OCI-LY7 (cell line): Measurements from ENCODE around the gene PARM1. TPM values are rescaled to one million over a fixed set of nuclear protein-coding genes. Genes with fewer than 3 reads are reported as not detected.

Source experiments
- BruUV-seq: library from RNA; stranded (reverse); fragments of 400-500 nt; replicated peaks from 2 replicates; lab custom pipeline; 2021; lab: Mats Ljungman, UMichigan
- CTCF ChIA-PET: fragments of 300-600 bp; sonication (Branson Sonifier 250); formaldehyde crosslinking; loops from one replicate; lab custom pipeline; 2022; ENCODE audit warnings: antibody characterized with exemption; ENCODE audit not compliant: unreplicated experiment; lab: Charles Lee
- POLR2A ChIA-PET: fragments of 300-600 bp; sonication (Branson Sonifier 250); formaldehyde crosslinking; loops from one replicate; lab custom pipeline; 2022; ENCODE audit warnings: antibody characterized with exemption; lab: Charles Lee
- DNase-seq: peaks from one replicate; pipeline ENCODE4 v3.0.0-alpha.2; 2015; ENCODE audit warnings: low spot score
- H2AFZ ChIP-seq: fragments of 200-600 bp; sonication (generic), shearing (Covaris generic); 2 replicates; pipeline ENCODE4 v1.6.1; 2014; ENCODE audit warnings: mild to moderate bottlenecking, antibody characterized with exemption, low read length, moderate library complexity
- H3K27ac ChIP-seq: fragments of 200-600 bp; sonication (generic); 2 replicates; pipeline ENCODE4 v1.5.1; 2014; ENCODE audit warnings: mixed run types, low read depth, mild to moderate bottlenecking, moderate library complexity, low read length, inconsistent platforms; ENCODE audit not compliant: poor library complexity, severe bottlenecking
- H3K36me3 ChIP-seq: fragments of 200-600 bp; sonication (generic); 2 replicates; pipeline ENCODE4 v1.6.1; 2014; ENCODE audit warnings: mild to moderate bottlenecking, antibody characterized with exemption, low read length, moderate library complexity, mixed read lengths; ENCODE audit not compliant: insufficient read depth
- H3K4me1 ChIP-seq: fragments of 200-600 bp; sonication (generic); 2 replicates; pipeline ENCODE4 v1.5.1; 2014; ENCODE audit warnings: mild to moderate bottlenecking, low read length; ENCODE audit not compliant: insufficient read depth, poor library complexity, severe bottlenecking
- H3K4me2 ChIP-seq: fragments of 200-600 bp; sonication (generic); 2 replicates; pipeline ENCODE4 v1.6.1; 2014; ENCODE audit warnings: mild to moderate bottlenecking, low read length
- H3K4me3 ChIP-seq: fragments of 200-600 bp; sonication (generic); 2 replicates; pipeline ENCODE4 v1.5.1; 2014; ENCODE audit warnings: mild to moderate bottlenecking, low read depth, low read length; ENCODE audit not compliant: poor library complexity, severe bottlenecking
- H3K79me2 ChIP-seq: fragments of 200-600 bp; sonication (generic); 2 replicates; pipeline ENCODE4 v1.6.1; 2016; ENCODE audit warnings: low read depth, mild to moderate bottlenecking, low read length, moderate library complexity, mixed read lengths; ENCODE audit not compliant: insufficient read depth
- H3K9me2 ChIP-seq: fragments of 200-600 bp; sonication (generic); 2 replicates; pipeline ENCODE4 v1.6.1; 2016; ENCODE audit warnings: mild to moderate bottlenecking, low read length, mixed read lengths; ENCODE audit not compliant: insufficient read depth
- H3K9me3 ChIP-seq: fragments of 200-600 bp; sonication (generic); 2 replicates; pipeline ENCODE4 v1.6.1; 2014; ENCODE audit warnings: mild to moderate bottlenecking, mixed run types, low read length, mixed read lengths
- H4K20me1 ChIP-seq: fragments of 200-600 bp; sonication (generic); 2 replicates; pipeline ENCODE4 v1.6.1; 2014; ENCODE audit warnings: mild to moderate bottlenecking, antibody characterized with exemption, low read length, moderate library complexity, mixed read lengths; ENCODE audit not compliant: insufficient read depth
- CTCF ChIP-seq: fragments of 200-600 bp; sonication (generic); conservative IDR thresholded peaks from 2 replicates; pipeline ENCODE4 v1.5.1; 2014; ENCODE audit warnings: mild to moderate bottlenecking, antibody characterized with exemption, low read length, moderate library complexity, mixed read lengths
- EZH2phosphoT487 ChIP-seq: fragments of 200-600 bp; sonication (generic); IDR thresholded peaks from 2 replicates; pipeline ENCODE4 v1.6.1; 2018; ENCODE audit warnings: low read depth, borderline replicate concordance, mild to moderate bottlenecking, mixed run types, antibody characterized with exemption, low read length, moderate library complexity, mixed read lengths
- intact Hi-C: fragments of 100-400 bp; cut with micrococcal nuclease; formaldehyde crosslinking; loops from one replicate; pipeline ENCODE4 v1.10.0; 2022; ENCODE audit not compliant: unreplicated experiment
- total RNA-seq, 2 experiments: library from RNA; depleted of rRNA in 1 of 2; stranded (reverse); fragments of >200 nt in 1 of 2; shearing (Covaris generic) in 1 of 2; gene quantifications; 2 replicates each; pipeline ENCODE4 v1.2.3, GENCODE V29; 2014 to 2022

PARM1 gene
- total RNA-seq, 2 experiments from 2014 or later = not detected

- BruUV-seq = no TSS peak
- Histone ChIP-seq H2AFZ (no peak overlapping the region), H3K4me3 (no peak overlapping the region), H3K36me3 (no peaks in the 10 kb centered on the region), H3K9me2 (no peaks in the 10 kb centered on the region), H4K20me1 (no peaks in the 10 kb centered on the region), H3K4me2 (no peak overlapping the region), H3K27ac (no peak overlapping the region), H3K9me3 (no peaks in the 10 kb centered on the region), H3K4me1 (no peaks in the 10 kb centered on the region), H3K79me2 (no peaks in the 10 kb centered on the region)
- intact Hi-C loops = no loop called here
- CTCF ChIA-PET = no interaction called here
- DNase-seq = no peak
- POLR2A ChIA-PET = interaction anchor here (0.7 kb wide), 1 partner anchor 9 kb away, joined by 3 read pairs; no protein-coding TSS in a partner anchor
- no peak for TF ChIP-seq CTCF
- TF ChIP-seq EZH2phosphoT487 = no peak
Observed at GRCh38 chr4:75054078-75054477, 121.2 kb downstream of the PARM1 start.

GRCh38 chr4:75056277-75056676, 123.4 kb downstream of the PARM1 start:
- no peaks in the 10 kb centered on the region for H3K36me3 ChIP-seq
- intact Hi-C loops = no loop called here
- TF ChIP-seq EZH2phosphoT487 = no peak
- TF ChIP-seq CTCF = no peak
- H4K20me1 ChIP-seq = no peaks in the 10 kb centered on the region
- ChIA-PET POLR2A (no interaction called here), CTCF (no interaction called here)
- no peak for DNase-seq
- H3K9me3 ChIP-seq = no peaks in the 10 kb centered on the region
- H2AFZ ChIP-seq = no peak overlapping the region
- no peaks in the 10 kb centered on the region for H3K79me2 ChIP-seq
- H3K27ac ChIP-seq = no peak overlapping the region
- no peak overlapping the region for H3K4me2 ChIP-seq
- H3K9me2 ChIP-seq = no peaks in the 10 kb centered on the region
- H3K4me1 ChIP-seq = no peaks in the 10 kb centered on the region
- no TSS peak for BruUV-seq
- H3K4me3 ChIP-seq = no peak overlapping the region

- no peaks in the 10 kb centered on the region for H4K20me1 ChIP-seq
- no peaks in the 10 kb centered on the region for H3K36me3 ChIP-seq
- TF ChIP-seq CTCF = no peak
- H3K4me2 ChIP-seq = no peak overlapping the region
- no peaks in the 10 kb centered on the region for H3K9me2 ChIP-seq
- no peak for DNase-seq
- no peaks in the 10 kb centered on the region for H3K9me3 ChIP-seq
- no peak overlapping the region for H3K27ac ChIP-seq
- ChIA-PET CTCF (no interaction called here), POLR2A (no interaction called here)
- no peak overlapping the region for H3K4me3 ChIP-seq
- H3K4me1 ChIP-seq = no peaks in the 10 kb centered on the region
- H3K79me2 ChIP-seq = no peaks in the 10 kb centered on the region
- intact Hi-C loops = no loop called here
- no TSS peak for BruUV-seq
- H2AFZ ChIP-seq = no peak overlapping the region
Observed at GRCh38 chr4:75057369-75057768, 124.5 kb downstream of the PARM1 start.
